HL-60 (cell line): ENCODE measurements around the gene MX2.

Source experiments
- POLR2AphosphoS5 ChIP-seq: IDR thresholded peaks from 2 replicates; pipeline ENCODE4 v1.6.1; 2012; ENCODE audit warnings: low read depth
- TF ChIP-seq, protein P1 (sequence below): IDR thresholded peaks from one replicate; pipeline ENCODE4 v1.5.1; 2011; ENCODE audit warnings: low read length, control low read depth, inconsistent platforms; ENCODE audit not compliant: insufficient read depth

DNA sequence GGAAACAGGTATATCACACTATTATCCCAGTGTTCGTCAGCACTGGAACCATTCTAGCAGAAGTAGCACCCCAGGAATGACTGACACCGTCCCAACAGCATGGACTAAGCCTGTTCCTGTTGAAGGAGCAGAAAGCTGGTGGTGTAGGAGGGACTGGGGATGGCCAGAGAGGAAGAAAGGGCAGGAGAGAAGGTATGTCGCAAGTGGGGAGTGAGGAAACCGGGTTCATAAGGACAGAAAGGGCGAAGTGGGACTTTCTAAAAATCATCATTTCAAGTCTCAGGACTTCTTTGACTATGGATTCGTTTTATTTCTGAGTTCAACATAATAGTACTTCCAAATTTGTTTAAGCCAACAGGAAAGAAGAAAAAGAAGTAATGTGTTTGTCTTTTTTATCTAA, 44.5 kb downstream of the MX2 start:
- TF ChIP-seq, protein P1, sequence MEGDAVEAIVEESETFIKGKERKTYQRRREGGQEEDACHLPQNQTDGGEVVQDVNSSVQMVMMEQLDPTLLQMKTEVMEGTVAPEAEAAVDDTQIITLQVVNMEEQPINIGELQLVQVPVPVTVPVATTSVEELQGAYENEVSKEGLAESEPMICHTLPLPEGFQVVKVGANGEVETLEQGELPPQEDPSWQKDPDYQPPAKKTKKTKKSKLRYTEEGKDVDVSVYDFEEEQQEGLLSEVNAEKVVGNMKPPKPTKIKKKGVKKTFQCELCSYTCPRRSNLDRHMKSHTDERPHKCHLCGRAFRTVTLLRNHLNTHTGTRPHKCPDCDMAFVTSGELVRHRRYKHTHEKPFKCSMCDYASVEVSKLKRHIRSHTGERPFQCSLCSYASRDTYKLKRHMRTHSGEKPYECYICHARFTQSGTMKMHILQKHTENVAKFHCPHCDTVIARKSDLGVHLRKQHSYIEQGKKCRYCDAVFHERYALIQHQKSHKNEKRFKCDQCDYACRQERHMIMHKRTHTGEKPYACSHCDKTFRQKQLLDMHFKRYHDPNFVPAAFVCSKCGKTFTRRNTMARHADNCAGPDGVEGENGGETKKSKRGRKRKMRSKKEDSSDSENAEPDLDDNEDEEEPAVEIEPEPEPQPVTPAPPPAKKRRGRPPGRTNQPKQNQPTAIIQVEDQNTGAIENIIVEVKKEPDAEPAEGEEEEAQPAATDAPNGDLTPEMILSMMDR = no peak
- TF ChIP-seq POLR2AphosphoS5 = no peak
